AG09309 (cell line): ENCODE measurements around the gene SLC25A20.

Source experiments
- DNase-seq: peaks from one replicate; pipeline ENCODE4 v3.0.0-alpha.2; 2010; ENCODE audit warnings: low read depth
- H3K4me3 ChIP-seq: 2 replicates; pipeline ENCODE4 v1.5.1; 2011; ENCODE audit warnings: mild to moderate bottlenecking, low read depth, low read length, moderate library complexity; ENCODE audit not compliant: control insufficient read depth
- TF ChIP-seq, protein P1 (sequence below): IDR thresholded peaks from 2 replicates; pipeline ENCODE4 v1.5.1; 2011; ENCODE audit warnings: mild to moderate bottlenecking, low read depth, low read length, inconsistent platforms; ENCODE audit not compliant: insufficient read depth, control insufficient read depth; ENCODE audit errors: missing control alignments

SLC25A20 gene

DNA sequence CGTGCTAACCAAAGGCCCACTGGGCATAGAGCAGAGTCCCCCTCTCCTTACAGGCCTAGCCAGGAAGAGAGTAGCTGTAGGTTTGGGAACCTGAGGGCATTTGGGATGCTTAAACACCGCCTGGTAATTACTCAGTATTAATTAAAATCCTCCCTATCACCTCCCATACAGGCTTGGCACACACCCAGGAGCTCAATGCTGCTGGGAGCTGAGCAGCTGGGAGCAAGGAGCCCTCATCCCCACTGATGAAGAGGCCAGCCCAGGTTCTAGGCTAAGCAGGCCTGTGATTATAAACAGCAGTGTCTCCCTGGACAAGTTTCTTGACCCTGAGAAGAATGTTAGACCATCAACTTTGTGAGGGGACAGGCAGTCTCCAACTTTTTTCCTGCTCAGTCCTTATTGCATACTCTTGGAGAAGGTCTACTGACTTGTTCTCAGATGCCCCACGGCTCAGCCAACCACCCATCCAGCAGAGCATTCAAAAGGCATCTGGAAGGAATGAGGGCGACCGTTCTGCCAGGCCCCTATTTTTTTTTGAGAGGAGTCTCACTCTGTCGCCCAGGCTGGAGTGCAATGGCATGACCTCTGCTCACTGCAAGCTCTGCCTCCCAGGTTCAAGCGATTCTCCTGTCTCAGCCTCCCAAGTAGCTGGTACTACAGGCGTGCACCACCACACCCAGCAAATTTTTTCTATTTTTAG lies 49.7 kb downstream of the SLC25A20 start:
- H3K4me3 ChIP-seq: no peak overlapping the region
- no peak for DNase-seq
- TF ChIP-seq, protein P1, sequence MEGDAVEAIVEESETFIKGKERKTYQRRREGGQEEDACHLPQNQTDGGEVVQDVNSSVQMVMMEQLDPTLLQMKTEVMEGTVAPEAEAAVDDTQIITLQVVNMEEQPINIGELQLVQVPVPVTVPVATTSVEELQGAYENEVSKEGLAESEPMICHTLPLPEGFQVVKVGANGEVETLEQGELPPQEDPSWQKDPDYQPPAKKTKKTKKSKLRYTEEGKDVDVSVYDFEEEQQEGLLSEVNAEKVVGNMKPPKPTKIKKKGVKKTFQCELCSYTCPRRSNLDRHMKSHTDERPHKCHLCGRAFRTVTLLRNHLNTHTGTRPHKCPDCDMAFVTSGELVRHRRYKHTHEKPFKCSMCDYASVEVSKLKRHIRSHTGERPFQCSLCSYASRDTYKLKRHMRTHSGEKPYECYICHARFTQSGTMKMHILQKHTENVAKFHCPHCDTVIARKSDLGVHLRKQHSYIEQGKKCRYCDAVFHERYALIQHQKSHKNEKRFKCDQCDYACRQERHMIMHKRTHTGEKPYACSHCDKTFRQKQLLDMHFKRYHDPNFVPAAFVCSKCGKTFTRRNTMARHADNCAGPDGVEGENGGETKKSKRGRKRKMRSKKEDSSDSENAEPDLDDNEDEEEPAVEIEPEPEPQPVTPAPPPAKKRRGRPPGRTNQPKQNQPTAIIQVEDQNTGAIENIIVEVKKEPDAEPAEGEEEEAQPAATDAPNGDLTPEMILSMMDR: no peak

DNA sequence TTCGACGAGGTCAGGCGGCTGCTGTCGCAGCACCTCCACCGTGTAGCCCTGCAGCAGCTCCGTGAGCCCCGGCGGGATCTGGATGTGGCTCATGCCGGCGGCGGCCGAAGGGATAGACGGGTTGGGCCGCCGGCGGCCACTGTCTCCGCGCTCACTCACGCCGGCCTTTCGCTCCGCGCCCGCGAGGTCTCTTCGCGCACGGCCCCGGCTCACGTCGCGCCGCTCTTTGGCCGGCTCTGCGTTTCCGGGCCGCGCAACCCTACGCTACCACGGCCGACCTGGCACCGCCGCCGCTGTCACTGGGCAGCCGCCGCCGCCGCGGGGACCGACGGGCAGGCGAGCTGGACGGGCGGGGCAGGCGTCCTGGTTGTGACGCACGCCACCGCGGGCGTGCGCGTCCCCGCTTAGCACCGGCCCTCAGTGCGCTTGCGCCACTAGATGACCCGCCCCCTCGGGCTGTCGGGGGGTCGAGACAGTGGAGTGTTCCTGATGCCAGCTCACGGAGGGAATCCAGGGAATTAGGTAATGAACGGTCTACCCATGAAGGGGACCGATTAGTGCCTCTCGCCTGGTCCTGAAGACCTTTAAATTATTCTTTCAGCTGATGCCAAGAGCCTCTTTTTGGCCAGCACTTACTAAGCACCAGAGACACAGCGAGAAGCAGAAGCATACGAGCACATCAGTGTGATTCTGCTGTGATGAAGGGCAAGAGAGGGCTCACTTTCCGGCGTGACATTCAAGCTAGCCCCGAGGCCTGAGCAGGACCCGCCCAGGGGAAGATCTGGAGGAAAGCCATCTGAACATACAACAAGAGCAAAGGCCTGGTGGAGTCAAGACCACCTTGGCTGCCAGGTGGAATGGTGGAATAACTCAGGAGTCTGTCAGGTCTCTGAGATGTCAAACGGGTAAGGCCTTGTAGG lies 50.9 kb downstream of the SLC25A20 start, which contains the start of gene PRKAR2A:
TSS of gene PRKAR2A (minus strand) at position 371 of the 920 bp plus-strand sequence. CDS start at position 93, 278 bp downstream.
- peak; percentile 39 for DNase-seq
- TF ChIP-seq, protein P1: no peak
- peak within 1 kb of the TSS; percentile 83 for H3K4me3 ChIP-seq

DNA sequence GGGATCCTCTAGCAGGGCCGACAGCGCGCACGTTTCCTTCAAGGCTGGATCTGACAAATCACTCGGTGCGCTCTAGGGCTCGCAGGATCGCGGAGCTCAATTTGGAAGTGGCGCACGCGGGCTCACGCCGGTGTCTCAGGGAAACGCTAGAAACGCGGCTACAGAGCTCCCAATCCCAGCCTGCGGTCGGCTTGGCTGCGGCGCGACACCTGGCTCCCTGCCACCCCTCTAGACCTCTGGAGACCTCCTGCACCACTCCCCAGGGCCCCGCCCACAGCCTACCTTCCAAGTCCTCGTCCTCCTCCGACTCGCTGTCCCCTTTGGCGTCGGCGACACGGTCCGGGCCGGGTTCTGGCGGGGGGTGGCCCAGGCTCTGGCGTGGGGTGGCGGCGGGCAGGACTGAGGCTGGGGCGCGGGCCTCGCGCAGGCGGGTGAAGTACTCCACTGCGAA lies 51.6 kb downstream of the SLC25A20 start:
- no peak for DNase-seq
- H3K4me3 ChIP-seq: peak overlapping the region; percentile 83
- TF ChIP-seq, protein P1: no peak

DNA sequence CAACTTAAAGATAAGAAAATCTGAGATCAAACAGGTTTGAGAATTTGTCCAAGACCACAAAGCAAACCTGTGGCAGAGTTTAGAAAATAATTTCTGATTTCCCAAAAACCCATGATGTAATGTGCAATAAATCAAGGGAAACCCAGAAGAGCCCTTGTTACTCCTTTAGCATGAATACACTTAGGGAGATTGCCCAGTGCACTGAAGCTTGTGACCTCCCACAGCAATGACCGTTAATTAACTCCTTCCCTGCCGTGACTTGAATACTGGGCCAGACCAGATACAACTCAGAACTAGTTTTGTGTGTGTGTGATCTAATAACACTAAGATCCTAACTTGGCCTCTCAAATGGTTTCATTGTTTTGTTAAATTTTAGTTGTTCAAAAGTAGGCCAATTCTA lies 53.5 kb downstream of the SLC25A20 start:
- no peak for DNase-seq
- H3K4me3 ChIP-seq: no peak overlapping the region
- TF ChIP-seq, protein P1: no peak

DNA sequence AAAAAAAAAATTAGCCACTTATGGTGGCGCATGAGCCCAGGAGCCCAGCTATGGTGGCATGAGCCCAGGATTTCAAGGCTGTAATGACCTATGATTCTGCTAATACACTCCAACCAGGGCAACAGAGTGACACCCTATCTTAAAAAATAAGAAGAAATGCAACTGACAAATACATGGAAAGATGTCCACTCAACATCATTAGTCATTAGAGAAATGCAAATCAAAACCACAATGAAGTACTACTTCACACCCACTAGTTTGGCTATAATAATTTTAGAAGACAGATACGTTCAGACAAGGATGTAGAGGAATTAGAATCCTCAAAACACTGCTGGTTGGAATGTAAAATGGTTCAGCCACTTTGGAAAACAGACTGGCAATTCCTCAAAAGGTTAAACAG lies 61.5 kb downstream of the SLC25A20 start:
- TF ChIP-seq, protein P1: no peak

DNA sequence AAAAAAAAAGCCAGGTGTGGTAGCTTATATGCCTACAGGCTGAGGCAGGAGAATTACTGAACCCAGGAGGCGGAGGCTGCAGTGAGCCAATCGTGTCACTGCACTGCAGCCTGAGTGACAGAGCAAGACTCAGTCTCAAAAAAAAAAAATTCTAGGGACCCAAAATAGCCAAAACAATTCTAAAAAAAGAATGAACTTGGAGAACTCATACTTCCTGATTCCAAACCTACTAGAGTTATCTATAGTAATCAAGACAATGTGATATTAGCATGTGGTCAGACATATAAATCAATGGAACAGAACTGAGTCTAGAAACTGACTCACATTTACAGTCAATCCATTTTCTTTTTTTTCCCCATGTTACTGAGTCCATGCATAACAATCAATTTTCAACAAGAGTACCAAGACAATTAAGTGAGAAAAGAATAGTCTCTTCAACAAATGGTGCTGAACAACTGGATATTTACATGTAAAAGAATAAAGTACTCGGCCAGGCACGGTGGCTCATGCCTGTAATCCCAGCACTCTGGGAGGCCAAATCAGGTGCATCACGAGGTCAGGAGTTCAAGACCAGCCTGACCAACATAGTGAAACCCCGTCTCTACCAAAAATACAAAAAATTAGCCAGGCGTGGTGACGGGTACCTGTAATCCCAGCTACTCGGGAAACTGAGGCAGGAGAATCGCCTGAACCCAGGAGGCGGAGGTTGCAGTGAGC lies 62.9 kb downstream of the SLC25A20 start:
- no peak overlapping the region for H3K4me3 ChIP-seq
- no peak for DNase-seq
- TF ChIP-seq, protein P1: no peak

More for the DNA sequence above, 61.5 kb downstream of the SLC25A20 start:
- no peak overlapping the region for H3K4me3 ChIP-seq
- DNase-seq: no peak
